ENCODE data around the gene SLC41A3.

GRCh38 chr3:126019683-126020082 lies 64.2 kb downstream of the SLC41A3 start:
- no peak for TF ChIP-seq CTCF (IDR thresholded peaks at IDR 0.05)
- TF ChIP-seq POLR2A (IDR thresholded peaks at IDR 0.05), result no peak
